K562 (cell line): ENCODE measurements around the gene CALML3. TPM values are rescaled to one million over a fixed set of nuclear protein-coding genes. Genes with fewer than 3 reads are reported as not detected.

Experiments
- ATAC-seq: fragments of 200-7000 bp; cut with Tn5 transposase; 3 replicates; pipeline ENCODE4 v1.9.1; 2020; ENCODE audit warnings: moderate library complexity
- BruUV-seq: library from RNA; stranded (reverse); fragments of 400-500 nt; replicated peaks from 2 replicates; lab custom pipeline; 2021; lab: Mats Ljungman, UMichigan
- CTCF ChIA-PET: fragments of 300-600 bp; formaldehyde crosslinking; extraction: SDS; loops from one replicate; lab custom pipeline; 2021; ENCODE audit warnings: low intra/inter-chr PET ratio; lab: Yijun Ruan, JAX
- POLR2A ChIA-PET: fragments of 300-600, 350-650 bp; sonication (Branson Sonifier 250); formaldehyde crosslinking; extraction: SDS; loops from one replicate; lab custom pipeline; 2021; ENCODE audit warnings: antibody characterized with exemption, inconsistent platforms; lab: Yijun Ruan, JAX
- DNase-seq, 4 experiments: peaks; one replicate each; pipeline versions ENCODE4 v3.0.0 to v3.0.0-alpha.2; 2011 to 2018; ENCODE audit warnings: low spot score in 3 of 4, mixed read lengths in 3 of 4; ENCODE audit errors: extremely low read depth in 1 of 4
- FAIRE-seq: peaks from 2 replicates; lab custom pipeline; 2011; peaks lifted over from hg19 to GRCh38; lab: Jason Lieb, UNC
- H2AFZ ChIP-seq: 2 replicates; pipeline ENCODE4 v1.6.0; 2011; ENCODE audit warnings: low read depth, low read length, control low read depth, inconsistent platforms
- H3K27ac ChIP-seq: fragments of 200-600 bp; 3 replicates; pipeline ENCODE4 v1.8.0; 2011; ENCODE audit warnings: low read depth, mild to moderate bottlenecking, control low read depth, inconsistent platforms, low read length, moderate library complexity, mixed read lengths; ENCODE audit errors: extremely low read depth
- H3K27me3 ChIP-seq, 2 experiments: fragments of 300-600 bp in 1 of 2; 2 replicates in 1 of 2; 3 replicates in 1 of 2; pipeline versions ENCODE4 v1.6.0 to v1.8.0; 2011; ENCODE audit warnings: inconsistent platforms in 2 of 2, low read length in 2 of 2, mild to moderate bottlenecking in 1 of 2, mixed read lengths in 1 of 2, moderate library complexity in 1 of 2; ENCODE audit not compliant: control insufficient read depth in 2 of 2, insufficient read depth in 2 of 2
- H3K36me3 ChIP-seq: fragments of 300-600 bp; 3 replicates; pipeline ENCODE4 v1.8.0; 2011; ENCODE audit warnings: mild to moderate bottlenecking, low read length, inconsistent platforms; ENCODE audit not compliant: control insufficient read depth, insufficient read depth
- H3K4me1 ChIP-seq, 2 experiments: fragments of 200-600 bp in 1 of 2; replicated peaks in 1 of 2; 2 replicates in 1 of 2; 3 replicates in 1 of 2; pipeline versions ENCODE4 v1.5.1 to v1.8.0; 2011; ENCODE audit warnings: inconsistent platforms in 2 of 2, low read length in 2 of 2, mild to moderate bottlenecking in 1 of 2, mixed read lengths in 1 of 2, moderate library complexity in 1 of 2; ENCODE audit not compliant: control insufficient read depth in 2 of 2, insufficient read depth in 2 of 2
- H3K4me2 ChIP-seq: 2 replicates; pipeline ENCODE4 v1.6.1; 2011; ENCODE audit warnings: low read length, control low read depth, inconsistent platforms, mixed read lengths; ENCODE audit not compliant: insufficient read depth
- H3K4me3 ChIP-seq: fragments of 200-600 bp; sonication (generic), shearing (Covaris generic); 2 replicates; pipeline ENCODE4 v1.5.1; 2016; ENCODE audit warnings: control low read depth, inconsistent platforms
- H3K79me2 ChIP-seq: fragments of 200-600 bp; 3 replicates; pipeline ENCODE4 v1.8.0; 2011; ENCODE audit warnings: low read length, inconsistent platforms; ENCODE audit not compliant: control insufficient read depth, insufficient read depth
- H3K9ac ChIP-seq, 2 experiments: 2 replicates each; pipeline versions ENCODE4 v1.6.0 to v1.6.1; 2011; ENCODE audit warnings: low read depth in 2 of 2, low read length in 2 of 2, control low read depth in 1 of 2, inconsistent platforms in 1 of 2, mild to moderate bottlenecking in 1 of 2, mixed read lengths in 1 of 2; ENCODE audit not compliant: insufficient read depth in 1 of 2
- H3K9me1 ChIP-seq: one replicate; pipeline ENCODE4 v1.6.0; 2011; ENCODE audit warnings: inconsistent platforms, mild to moderate bottlenecking, low read length, moderate library complexity; ENCODE audit not compliant: control insufficient read depth, insufficient read depth
- H3K9me3 ChIP-seq: replicated peaks from 2 replicates; pipeline ENCODE4 v1.5.1; 2011; ENCODE audit warnings: low read depth, low read length, inconsistent platforms; ENCODE audit not compliant: control insufficient read depth, insufficient read depth
- H4K20me1 ChIP-seq: replicated peaks from 2 replicates; pipeline ENCODE4 v1.6.1; 2011; ENCODE audit warnings: low read length, inconsistent platforms, mixed read lengths; ENCODE audit not compliant: control insufficient read depth, insufficient read depth
- C11orf30 ChIP-seq: fragments of 450-650 bp; IDR thresholded peaks from 2 replicates; pipeline ENCODE4 v1.6.1; 2016; ENCODE audit warnings: low read depth, mild to moderate bottlenecking
- CREM ChIP-seq: IDR thresholded peaks from 2 replicates; pipeline ENCODE4 v1.6.1; 2014; ENCODE audit warnings: antibody characterized with exemption, low read depth
- DEAF1 ChIP-seq: fragments of 450-650 bp; formaldehyde crosslinking; IDR thresholded peaks from 2 replicates; pipeline ENCODE4 v1.4.0; 2020; ENCODE audit warnings: mild to moderate bottlenecking, moderate library complexity
- MAFF ChIP-seq: IDR thresholded peaks from 2 replicates; pipeline ENCODE4 v1.6.1; 2012; ENCODE audit warnings: low read length, improper control_type of control experiment
- MAFG ChIP-seq: fragments of 450-650 bp; conservative IDR thresholded peaks from 2 replicates; pipeline ENCODE4 v1.6.1; 2016; ENCODE audit warnings: missing genetic modification characterization, missing compliant biosample characterization
- MAFK ChIP-seq: IDR thresholded peaks from 2 replicates; pipeline ENCODE4 v1.6.1; 2011; ENCODE audit warnings: low read length, improper control_type of control experiment
- NFE2 ChIP-seq: IDR thresholded peaks from 2 replicates; pipeline ENCODE4 v1.6.1; 2014; ENCODE audit warnings: antibody characterized with exemption, low read depth
- RBBP5 ChIP-seq: fragments of 200-600 bp; sonication (generic); IDR thresholded peaks from 2 replicates; pipeline ENCODE4 v1.6.1; 2012; ENCODE audit warnings: borderline replicate concordance, mild to moderate bottlenecking, low read length, control low read depth, inconsistent platforms; ENCODE audit not compliant: insufficient read depth, poor library complexity, severe bottlenecking
- ZNF316 ChIP-seq: fragments of 450-650 bp; IDR thresholded peaks from 2 replicates; pipeline ENCODE4 v1.6.1; 2016
- WGBS: fragments of 100-300 bp; shearing (Covaris generic); methylation state at CpG from one replicate; pipeline ENCODE4 v1.1.6; 2016; ENCODE audit warnings: low coverage, mixed read lengths; ENCODE audit not compliant: insufficient coverage; ENCODE audit errors: missing lambda C conversion rate; 5-methylcytosine and 5-hydroxymethylcytosine counted together
- in situ Hi-C: fragments of 300-500 bp; cut with MboI; formaldehyde crosslinking; loops from 4 replicates; pipeline ENCODE4 v1.15.0; 2018; ENCODE audit warnings: inconsistent platforms, mixed read lengths
- intact Hi-C: fragments of 100-400 bp; cut with micrococcal nuclease; formaldehyde crosslinking; loops from 2 replicates; pipeline ENCODE4 v1.14.2; 2022
- polyA plus RNA-seq, 8 experiments: library from polyadenylated mRNA; depleted of rRNA in 4 of 8; stranded (reverse) in 5 of 8; unstranded in 3 of 8; fragments of >200 nt; fragmentation: Nextera tagmentation in 2 of 8; fragmentation: Illumina TruSeq in 1 of 8; extraction: Ambion mirVana in 2 of 8; extraction: Trizol in 1 of 8; gene quantifications; 2 replicates each; pipeline versions ENCODE4 v1.2.1 to v1.2.3, GENCODE V29; 2011 to 2014; ENCODE audit warnings: inconsistent platforms in 1 of 8, missing spikeins in 1 of 8
- total RNA-seq, 7 experiments: library from RNA; depleted of rRNA in 6 of 7; stranded (reverse); fragments of >200 nt in 6 of 7; fragmentation: Illumina TruSeq in 2 of 7; extraction: Trizol in 2 of 7; gene quantifications; 2 replicates each; pipeline versions ENCODE4 v1.2.1 to v1.2.3, GENCODE V29; 2011 to 2021; ENCODE audit warnings: low replicate concordance in 1 of 7

The CALML3 gene
- total and polyA plus RNA-seq, 9 of the 15 experiments (the other 6 are each of a cell fraction or from before 2014, with no cell fraction given): not detected

GRCh38 chr10:5563321-5563961, 38.7 kb downstream of the CALML3 start:
- Histone ChIP-seq H3K9me3 (no peaks in the 10 kb centered on the region), H3K27ac (no peak overlapping the region), H4K20me1 (no peaks in the 10 kb centered on the region), H3K36me3 (no peaks in the 10 kb centered on the region), H2AFZ (peak overlapping the region; percentile 75), H3K79me2 (no peaks in the 10 kb centered on the region), H3K27me3 (no peaks in the 10 kb centered on the region), H3K4me1 (peaks cover 34% of the 10 kb centered on the region in 2 experiments), H3K4me2 (0 out of 2 replicates have a peak overlapping the region, but pooled peaks have one; percentile 39), H3K9me1 (no peaks in the 10 kb centered on the region), H3K9ac (peak overlapping the region in 1 of 2 experiments; percentile 81; a peak in 2 of 4 replicates), H3K4me3 (no peak overlapping the region)
- intact Hi-C loops (no loop called here), in situ Hi-C loops (no loop called here)
- WGBS: 53% methylated on average over 20 of the region's 21 CpGs
- ChIA-PET CTCF (no interaction called here), POLR2A (interaction anchor here (0.7 to 1.2 kb wide), 3 partner anchors 17 to 102 kb away, joined by 3 to 4 read pairs (median 3); no protein-coding TSS in a partner anchor)
- peak; percentile 61 for TF ChIP-seq MAFK
- TF ChIP-seq MAFF: peak; percentile 19; the same call in 1 of the 2 replicates
- no peak for TF ChIP-seq DEAF1 (CRISPR knock-in tag)
- TF ChIP-seq NFE2: peak; percentile 71
- TF ChIP-seq RBBP5: no peak
- peak; percentile 94 for TF ChIP-seq ZNF316
- TF ChIP-seq CREM: no peak
- peak; percentile 91 for TF ChIP-seq C11orf30
- TF ChIP-seq MAFG (tag): peak; percentile 65
- FAIRE-seq: no peak
- ATAC-seq: peak; percentile 18; the same call in 2 of the 3 replicates
- DNase-seq: no peak
- BruUV-seq: no TSS peak
